Measurements from ENCODE around the gene EPC1.
"Not testable (repeated sequence)": the region's sequence is repeated elsewhere in the genome, so short reads cannot be mapped to it uniquely, and the experiment has no call there.

Gene EPC1

DNA sequence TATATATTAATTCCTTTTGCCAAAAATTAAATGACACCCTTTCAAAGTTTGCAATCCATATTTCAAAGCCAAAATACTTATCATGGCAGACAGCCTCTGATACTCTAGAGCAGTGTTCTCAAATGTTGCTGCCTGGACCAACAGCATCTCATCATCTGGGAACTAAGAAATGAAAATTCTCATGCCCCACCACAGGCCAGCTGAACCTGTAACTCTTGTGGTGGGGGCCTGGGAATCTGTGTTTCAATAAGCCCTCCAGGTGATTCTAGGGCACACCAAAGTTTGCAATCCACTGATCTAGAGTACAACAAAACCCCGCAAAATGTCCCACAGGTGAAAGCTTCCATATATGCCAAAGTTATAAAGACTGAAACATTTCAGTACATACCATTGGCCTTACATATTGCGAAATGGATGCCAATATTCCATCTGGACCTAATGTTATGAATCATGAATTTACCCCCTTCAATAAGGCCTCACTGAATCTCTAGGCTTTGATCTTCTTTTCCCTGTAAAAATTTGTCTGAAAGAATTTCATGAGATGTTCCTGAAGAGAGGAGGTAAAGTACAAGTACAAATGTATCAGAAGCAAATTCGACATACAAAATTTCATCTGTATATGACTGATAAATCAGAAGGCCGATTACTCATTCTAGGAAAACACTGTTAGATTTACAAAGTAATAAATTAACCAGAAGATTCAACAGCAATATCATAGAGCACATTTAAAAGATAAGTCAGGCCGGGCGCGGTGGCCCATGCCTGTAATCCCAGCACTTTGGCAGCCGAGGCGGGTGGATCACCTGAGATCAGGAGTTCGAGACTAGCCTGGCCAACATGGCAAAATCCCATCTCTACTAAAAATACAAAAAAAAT lies 25.3 kb upstream of the EPC1 start:
- no peak for DNase-seq

GRCh38 chr10:32371101-32371500 lies 24.1 kb upstream of the EPC1 start:
- no peak for DNase-seq

GRCh38 chr10:32367793-32368453 lies 21.0 kb upstream of the EPC1 start:
- DNase-seq: peak; percentile 46

- no peak for DNase-seq
These were observed 19.6 kb upstream of the EPC1 start for GRCh38 chr10:32366588-32366987.

DNA sequence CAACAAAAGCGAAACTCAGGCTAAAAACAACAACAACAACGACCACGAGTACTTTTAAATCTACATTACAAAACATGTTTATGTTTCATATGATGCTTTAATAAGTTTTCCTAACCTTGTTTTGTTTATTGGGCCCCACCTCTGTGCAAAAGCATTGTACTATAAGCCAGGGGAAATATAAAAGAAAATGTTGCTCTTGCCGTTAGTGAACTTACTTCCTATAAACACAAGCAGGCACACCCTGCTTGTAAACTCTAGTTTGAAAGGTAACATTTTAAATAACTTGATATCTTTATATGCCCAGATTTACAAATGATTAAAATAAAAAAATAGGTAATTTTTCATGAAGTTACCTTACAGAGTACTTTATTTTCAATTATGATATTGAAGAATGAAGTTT lies 19.2 kb upstream of the EPC1 start:
- no peak for DNase-seq

DNA sequence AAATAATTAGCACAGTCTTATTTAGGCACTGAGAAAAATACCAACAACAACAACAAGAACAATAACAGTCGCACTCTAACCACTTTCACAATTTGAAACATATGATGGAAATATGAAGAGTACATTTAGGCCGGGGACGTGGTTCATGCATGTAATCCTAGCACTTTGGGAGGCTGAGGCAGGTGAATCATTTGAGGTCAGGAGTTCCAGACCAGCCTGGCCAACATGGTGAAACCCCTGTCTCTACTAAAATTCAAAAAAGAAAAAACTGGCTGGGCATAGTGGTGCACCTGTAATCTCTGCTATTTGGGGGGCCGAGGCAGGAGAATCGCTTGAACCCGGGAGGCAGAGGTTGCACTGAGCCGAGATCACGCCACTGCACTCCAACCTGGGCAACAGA lies 18.4 kb upstream of the EPC1 start:
- not testable (repeated sequence) for DNase-seq

DNA sequence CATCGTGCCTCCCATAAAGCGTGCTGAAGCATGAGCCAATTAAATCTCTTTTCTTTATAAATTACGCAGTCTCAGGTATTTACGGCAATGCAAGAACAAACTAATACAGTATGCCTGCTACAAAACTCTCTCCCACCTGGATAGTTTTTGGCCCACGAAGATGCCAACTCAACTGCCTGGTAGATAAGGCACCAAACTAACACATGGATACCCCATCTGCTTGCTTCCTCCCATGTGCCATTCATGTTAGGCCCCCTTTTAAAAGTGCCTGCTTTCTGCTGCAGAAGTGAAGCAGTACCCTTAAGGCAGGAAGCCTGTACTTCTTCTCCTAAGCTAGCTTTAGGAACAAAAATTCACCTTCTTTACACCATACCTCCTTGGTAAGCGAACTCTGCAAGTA lies 15.6 kb upstream of the EPC1 start:
- DNase-seq: no peak

- DNase-seq: no peak
These were observed 13.9 kb upstream of the EPC1 start for GRCh38 chr10:32360884-32361283.

- no peak for DNase-seq
These were observed 13.3 kb upstream of the EPC1 start for GRCh38 chr10:32360241-32360640.

DNA sequence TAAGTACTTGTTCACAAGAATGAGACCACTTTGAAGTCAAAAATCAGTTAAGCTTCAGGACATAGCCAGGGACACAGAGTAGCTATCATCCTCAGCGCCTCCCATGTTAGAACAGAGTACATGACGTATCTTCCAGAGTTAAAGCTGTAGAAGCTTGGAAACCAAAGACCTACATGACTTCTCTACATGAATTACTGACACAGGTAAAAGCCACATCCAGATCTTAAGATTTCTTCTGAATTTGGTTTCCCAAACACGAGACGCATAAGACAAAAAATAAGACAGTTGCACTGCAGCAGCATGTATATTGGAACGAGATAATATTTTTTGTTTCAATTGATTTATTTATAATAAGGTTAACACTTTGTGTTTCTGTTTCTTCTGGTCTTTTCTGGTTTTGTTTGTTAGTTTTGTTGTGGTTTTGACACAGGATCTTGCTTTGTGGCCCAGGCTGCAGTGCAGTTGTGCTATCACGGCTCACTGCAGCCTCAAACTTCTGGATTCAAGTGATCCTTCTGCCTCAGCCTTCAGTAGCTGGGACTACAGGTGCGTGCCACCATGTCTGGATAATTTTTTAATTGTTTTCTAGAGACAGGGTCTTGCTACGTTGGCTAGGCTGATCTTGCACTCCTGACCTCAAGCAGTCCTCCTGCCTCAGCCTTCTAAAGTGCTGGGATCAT lies 10.2 kb upstream of the EPC1 start:
- DNase-seq: no peak

GRCh38 chr10:32354690-32355089 lies 7.7 kb upstream of the EPC1 start:
- DNase-seq: not testable (repeated sequence)

DNA sequence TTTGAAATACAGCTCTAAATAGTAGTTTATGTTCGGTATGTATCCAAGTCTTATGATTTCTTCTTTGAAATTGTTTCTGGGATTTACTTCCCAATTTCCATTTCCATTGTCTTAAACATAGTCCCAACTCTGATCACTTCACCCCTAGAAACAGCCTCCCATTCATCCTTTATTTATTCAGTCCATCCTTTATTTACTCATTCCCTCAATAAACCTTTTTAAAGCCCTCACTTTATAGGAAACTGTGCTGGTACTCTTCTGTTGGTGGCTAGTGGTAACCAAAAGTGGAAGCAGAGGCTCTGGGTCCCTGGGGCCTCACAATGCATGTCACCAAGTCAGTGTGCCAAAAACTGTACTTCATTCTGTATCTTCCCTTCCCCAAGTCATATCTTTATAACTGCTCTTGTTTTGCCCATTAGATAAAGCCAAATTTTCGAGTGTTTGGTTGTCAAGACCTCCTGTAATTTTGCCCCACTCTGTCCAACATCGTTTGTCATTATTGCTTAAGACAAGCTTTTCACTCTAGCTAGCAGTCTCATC lies 3.9 kb upstream of the EPC1 start:
- no peak for DNase-seq

DNA sequence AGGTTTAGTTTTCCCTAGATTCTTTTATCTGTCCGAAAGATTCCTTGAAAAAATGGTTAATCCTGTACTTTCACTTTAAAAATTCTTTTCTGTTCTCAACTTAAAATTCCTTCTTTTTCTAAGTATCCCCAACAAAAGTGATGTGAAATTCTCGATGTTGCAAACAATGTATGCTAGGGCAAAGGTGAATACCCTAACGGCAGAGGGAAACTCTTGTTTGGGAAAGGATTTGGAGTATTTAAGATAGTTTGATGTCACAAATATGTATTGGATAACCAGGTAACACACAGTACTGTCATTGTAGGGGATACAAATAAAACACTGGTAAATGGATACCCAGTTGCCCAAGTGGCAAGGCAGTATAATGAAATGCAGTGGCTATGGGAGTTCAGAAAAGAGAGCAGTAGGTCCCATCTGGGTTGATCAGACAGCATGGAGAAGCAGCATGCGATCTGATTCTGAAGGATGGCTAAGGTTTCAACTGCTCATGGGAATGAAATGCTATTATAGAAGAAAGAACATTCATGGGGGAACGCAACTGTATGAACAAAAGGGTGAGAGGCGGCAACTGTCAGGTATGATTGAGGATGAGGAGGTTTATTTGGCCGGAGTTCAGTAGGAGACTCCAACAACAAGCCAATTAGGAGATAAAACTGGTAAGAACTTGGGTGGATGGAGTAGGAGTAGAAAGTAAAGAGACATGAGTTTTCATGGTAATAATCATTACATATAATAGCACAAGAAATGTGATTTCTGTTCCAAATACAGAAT lies 3.2 kb upstream of the EPC1 start:
- DNase-seq: no peak

- no peak for DNase-seq
These were observed 2.2 kb upstream of the EPC1 start for GRCh38 chr10:32349199-32349585.

DNA sequence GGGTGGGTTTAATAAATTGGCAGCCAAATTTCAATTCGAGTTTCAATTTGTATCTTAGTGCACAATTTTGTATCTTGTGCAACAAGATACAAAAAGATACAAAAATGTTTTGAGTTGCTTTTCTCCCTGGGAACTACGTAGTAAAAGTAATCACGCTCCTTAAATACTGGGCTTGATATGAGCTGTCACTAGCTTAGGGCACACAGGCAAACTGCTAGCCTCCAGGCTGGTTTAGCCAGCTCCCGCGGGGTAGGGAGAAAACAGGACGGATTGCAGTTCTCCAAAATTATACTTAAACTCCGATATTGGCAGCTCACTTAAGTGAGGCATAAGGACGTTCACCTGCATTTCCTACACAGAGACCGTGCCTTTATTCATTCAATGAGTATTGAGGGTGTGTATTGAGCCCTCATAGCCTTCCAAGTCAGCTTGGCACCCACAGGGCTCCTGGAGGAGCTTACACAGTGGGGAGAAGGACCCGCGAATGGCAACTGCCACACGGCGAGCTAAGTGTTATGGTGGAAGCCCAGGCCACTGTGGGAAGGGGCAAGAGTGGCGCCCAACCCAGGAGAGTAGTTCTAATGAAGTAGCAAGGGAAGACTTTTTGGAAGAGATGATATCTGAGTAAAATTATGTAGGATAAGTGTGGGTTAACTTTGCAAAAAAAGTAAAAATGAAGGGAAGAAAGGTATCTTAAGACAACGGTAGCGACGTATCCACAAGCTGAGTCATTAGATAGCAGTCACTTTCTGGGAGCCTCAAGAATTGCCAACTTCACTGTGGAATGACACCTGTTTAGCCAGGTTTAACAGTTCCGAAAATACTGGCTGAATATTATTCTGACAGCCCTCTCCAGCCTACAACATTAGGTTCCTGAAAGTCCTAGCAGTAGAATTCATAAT lies 1.6 kb upstream of the EPC1 start:
- no peak for DNase-seq

GRCh38 chr10:32347363-32348022 lies 535 bp upstream of the EPC1 start:
- no peak for DNase-seq

DNA sequence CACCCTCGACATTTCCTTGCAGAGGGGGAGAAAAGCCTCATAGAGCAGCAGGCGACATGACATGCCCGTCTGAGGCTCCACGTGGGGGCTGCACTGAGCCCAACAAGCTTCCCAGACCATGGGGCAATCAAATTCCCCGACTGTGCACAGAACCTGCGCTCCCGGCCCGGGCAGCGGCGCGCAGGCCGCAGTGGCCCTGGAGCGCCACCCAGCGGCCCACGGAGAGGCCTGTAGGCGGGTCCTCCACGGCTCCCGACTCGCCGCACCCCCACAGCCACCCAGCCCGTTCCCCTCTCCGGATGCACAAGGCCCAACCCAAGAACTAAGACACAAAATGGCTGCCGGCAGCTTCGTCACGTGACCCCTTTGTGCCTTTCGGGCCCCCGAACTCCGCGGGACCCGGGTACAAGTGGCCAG lies 816 bp downstream of the EPC1 start:
- DNase-seq: peak; percentile 92

GRCh38 chr10:32341596-32341995 lies 5.4 kb downstream of the EPC1 start:
- DNase-seq: no peak

DNA sequence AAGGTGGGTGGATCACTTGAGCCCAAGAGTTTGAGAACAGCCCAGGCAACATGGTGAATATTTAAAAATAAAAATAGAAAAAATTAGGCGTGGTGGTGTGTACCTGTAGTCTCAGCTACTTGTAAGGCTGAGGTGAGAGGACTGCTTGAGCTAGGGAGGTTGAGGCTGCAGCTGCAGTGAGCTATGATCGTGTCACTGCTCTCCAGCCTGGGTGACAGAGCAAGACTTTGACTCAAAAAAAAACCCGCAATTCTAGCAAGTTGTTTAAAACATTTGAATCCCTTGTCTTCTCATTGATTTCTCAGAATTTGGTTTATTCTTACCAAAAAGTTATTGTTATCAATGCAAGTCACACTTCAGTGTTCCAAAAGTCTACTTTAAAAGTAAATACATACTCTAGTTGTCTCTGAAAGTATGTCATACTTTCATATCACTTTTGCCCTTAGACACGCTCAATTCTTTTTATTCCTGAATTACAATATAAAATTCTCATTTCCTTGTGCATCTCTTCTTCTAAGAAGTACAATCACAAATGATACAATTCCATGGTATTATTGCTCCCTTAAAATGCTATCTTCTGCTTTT lies 6.3 kb downstream of the EPC1 start:
- DNase-seq: no peak

GRCh38 chr10:32338262-32338661 lies 8.7 kb downstream of the EPC1 start:
- DNase-seq: no peak

GRCh38 chr10:32337350-32337749 lies 9.6 kb downstream of the EPC1 start:
- DNase-seq: no peak
